ENCODE results near the gene PSMB11.

PSMB11 gene

DNA sequence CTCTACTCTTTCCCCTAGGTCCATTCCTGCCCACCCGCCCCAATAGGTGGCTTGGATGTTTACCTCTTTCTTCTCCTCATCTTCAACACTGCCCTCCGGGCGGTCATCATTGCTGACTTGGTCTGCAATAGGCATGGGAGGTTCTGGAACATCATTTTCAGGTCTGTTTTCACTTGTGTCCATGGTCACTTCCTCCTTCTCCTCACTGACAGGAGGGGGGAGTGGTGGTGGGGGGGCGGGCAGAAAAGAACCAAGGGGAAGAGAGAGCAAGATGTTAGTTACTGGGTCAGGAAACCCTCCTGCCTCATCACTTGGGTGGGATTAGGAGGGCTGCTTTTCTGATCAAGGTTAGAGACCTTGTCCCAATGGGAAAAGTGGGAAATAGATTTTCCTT lies 27.4 kb downstream of the PSMB11 start:
- H2AFZ ChIP-seq: no peak overlapping the region
- H3K36me3 ChIP-seq (ENCODE audit: control insufficient read depth, insufficient read depth, low read length): no peaks in the 10 kb centered on the region
- TF ChIP-seq, protein P1, sequence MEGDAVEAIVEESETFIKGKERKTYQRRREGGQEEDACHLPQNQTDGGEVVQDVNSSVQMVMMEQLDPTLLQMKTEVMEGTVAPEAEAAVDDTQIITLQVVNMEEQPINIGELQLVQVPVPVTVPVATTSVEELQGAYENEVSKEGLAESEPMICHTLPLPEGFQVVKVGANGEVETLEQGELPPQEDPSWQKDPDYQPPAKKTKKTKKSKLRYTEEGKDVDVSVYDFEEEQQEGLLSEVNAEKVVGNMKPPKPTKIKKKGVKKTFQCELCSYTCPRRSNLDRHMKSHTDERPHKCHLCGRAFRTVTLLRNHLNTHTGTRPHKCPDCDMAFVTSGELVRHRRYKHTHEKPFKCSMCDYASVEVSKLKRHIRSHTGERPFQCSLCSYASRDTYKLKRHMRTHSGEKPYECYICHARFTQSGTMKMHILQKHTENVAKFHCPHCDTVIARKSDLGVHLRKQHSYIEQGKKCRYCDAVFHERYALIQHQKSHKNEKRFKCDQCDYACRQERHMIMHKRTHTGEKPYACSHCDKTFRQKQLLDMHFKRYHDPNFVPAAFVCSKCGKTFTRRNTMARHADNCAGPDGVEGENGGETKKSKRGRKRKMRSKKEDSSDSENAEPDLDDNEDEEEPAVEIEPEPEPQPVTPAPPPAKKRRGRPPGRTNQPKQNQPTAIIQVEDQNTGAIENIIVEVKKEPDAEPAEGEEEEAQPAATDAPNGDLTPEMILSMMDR (IDR thresholded peaks at IDR 0.05): no peak
- no peak overlapping the region for H3K9ac ChIP-seq
- H3K27me3 ChIP-seq (ENCODE audit: control insufficient read depth, insufficient read depth, low read length): no peaks in the 10 kb centered on the region
- H3K4me1 ChIP-seq: peaks cover 24% of the 10 kb centered on the region
- H3K4me3 ChIP-seq (ENCODE audit: low read depth, low read length): no peak overlapping the region
- H3K9me3 ChIP-seq (ENCODE audit: control insufficient read depth, low read length): no peaks in the 10 kb centered on the region
- no peak overlapping the region for H3K27ac ChIP-seq
- peaks cover 8% of the 10 kb centered on the region for H3K79me2 ChIP-seq
- no peak overlapping the region for H3K4me2 ChIP-seq (ENCODE audit: low read length)

DNA sequence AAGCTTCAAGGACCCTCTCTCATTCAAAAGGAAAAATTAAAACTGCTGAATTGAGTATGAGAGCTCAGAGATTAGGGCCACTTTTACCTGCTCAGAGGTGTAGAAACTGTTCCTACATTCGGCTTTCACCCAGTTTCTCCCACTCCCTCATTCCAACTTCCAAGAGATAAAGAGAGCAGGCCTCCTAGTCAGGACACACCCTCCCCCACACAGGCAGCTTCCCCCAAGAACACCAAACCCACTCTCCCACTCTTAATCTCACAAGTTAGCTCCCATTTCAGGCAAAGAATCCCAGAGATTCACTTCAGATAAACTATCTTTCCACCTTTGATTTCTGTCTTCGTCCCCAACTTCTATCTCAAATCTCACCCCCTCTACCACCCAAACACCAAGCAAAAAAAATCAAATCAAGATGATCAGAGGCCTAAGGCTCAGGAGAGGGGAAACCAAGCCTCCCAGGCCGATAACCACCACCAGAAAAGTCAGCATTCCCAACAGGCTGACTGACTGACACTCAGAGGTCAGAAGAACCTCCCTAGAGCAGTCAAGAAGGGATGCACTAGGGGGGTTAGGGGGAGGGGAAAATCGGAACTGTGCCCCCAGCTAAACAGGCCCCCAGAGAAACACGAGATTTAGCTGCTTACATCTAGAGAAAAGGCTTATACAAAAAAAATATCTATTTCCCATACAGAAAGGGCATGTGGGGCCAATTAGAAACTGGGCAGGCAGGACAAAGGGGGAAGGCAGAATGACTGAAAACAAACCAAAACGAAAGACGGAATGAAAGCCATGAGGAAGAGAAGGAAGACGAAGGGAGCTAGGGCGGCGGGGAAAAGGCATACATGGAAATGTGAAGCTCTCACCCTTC lies 28.5 kb downstream of the PSMB11 start:
- Histone ChIP-seq H3K9me3 (ENCODE audit: control insufficient read depth, low read length) (no peaks in the 10 kb centered on the region), H2AFZ (no peak overlapping the region), H3K27me3 (ENCODE audit: control insufficient read depth, insufficient read depth, low read length) (no peaks in the 10 kb centered on the region), H3K4me2 (ENCODE audit: low read length) (peak overlapping the region; percentile 85), H3K27ac (peak overlapping the region; percentile 85), H3K4me1 (peaks cover 24% of the 10 kb centered on the region), H3K36me3 (ENCODE audit: control insufficient read depth, insufficient read depth, low read length) (no peaks in the 10 kb centered on the region), H3K9ac (no peak overlapping the region), H3K4me3 (ENCODE audit: low read depth, low read length) (peak overlapping the region; percentile 70), H3K79me2 (peaks cover 8% of the 10 kb centered on the region)
- TF ChIP-seq, protein P1 (IDR thresholded peaks at IDR 0.05): no peak

DNA sequence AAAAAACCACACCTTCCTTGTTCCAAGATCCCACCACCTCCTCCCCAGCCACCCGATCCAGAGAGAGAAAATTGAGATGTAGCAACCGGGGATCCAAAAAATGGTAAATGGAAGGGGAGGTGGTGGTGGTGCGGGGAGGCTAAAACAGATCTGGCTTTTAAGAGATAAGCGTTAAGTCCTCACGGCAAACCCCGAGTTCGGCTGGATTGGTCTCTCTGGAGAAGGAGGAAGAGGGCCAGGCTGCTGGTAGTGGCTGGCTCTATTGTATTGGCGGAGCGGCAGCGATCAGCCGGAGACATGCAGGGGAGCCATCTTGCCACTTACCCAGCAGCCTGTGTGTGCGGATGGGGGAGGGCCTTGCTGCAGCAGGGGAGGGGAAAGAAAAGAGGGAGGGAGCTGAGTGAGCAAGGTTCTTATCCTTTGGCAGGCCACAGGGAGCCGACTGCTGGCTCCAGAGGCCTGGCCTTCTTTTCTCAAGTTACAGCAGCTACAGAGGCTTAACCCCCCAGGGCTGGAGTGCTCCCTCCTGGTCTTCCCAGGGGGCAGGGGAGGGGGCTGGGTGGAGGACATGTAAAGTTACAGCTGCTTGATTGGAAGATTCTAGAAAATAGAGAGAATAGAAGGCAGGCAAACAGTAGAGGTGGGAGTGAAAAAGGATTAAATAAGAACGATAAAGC lies 29.4 kb downstream of the PSMB11 start:
- H3K79me2 ChIP-seq: peaks cover 5% of the 10 kb centered on the region
- H3K36me3 ChIP-seq (ENCODE audit: control insufficient read depth, insufficient read depth, low read length): no peaks in the 10 kb centered on the region
- H3K4me3 ChIP-seq (ENCODE audit: low read depth, low read length): peak overlapping the region; percentile 70
- TF ChIP-seq, protein P1 (IDR thresholded peaks at IDR 0.05): no peak
- H3K4me1 ChIP-seq: peaks cover 24% of the 10 kb centered on the region
- H3K9ac ChIP-seq: no peak overlapping the region
- H3K27me3 ChIP-seq (ENCODE audit: control insufficient read depth, insufficient read depth, low read length): no peaks in the 10 kb centered on the region
- H3K27ac ChIP-seq: peak overlapping the region; percentile 85
- peak overlapping the region; percentile 74 for H2AFZ ChIP-seq
- H3K9me3 ChIP-seq (ENCODE audit: control insufficient read depth, low read length): no peaks in the 10 kb centered on the region
- H3K4me2 ChIP-seq (ENCODE audit: low read length): peak overlapping the region; percentile 85

DNA sequence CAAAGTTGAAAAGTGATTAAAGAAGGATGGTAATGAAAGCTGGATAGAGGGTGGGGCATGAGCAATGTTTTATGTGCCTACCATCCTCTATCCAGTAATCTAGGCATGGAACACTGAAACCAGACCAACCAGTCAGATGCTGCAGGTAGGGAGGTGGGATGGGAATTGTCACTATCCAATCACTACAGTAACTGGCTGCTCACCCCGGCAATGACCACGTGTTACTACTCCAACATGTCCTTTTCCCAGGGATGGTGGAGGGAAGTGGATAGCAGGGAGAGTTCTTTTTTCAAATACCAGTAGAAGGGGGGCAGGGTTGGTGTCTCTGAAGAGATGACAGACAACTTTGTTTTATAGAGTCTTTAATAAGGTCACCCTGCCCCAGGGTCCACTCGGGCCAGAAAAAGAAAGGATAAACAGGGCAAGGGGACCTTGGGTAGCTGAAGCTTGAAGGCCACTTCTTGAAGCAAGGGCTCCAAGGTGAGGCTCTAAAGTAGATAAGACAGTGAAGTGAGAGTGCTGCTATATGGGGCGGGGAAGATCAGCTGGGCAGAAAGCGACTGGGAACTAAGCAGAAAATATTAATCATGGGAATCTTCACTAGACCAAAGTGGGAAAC lies 30.0 kb downstream of the PSMB11 start:
- Histone ChIP-seq H3K4me3 (ENCODE audit: low read depth, low read length) (peak overlapping the region; percentile 70), H3K36me3 (ENCODE audit: control insufficient read depth, insufficient read depth, low read length) (no peaks in the 10 kb centered on the region)

More for the DNA sequence above, 30.0 kb downstream of the PSMB11 start:
- H3K4me1 ChIP-seq: peaks cover 24% of the 10 kb centered on the region
- TF ChIP-seq, protein P1 (IDR thresholded peaks at IDR 0.05): no peak
- H2AFZ ChIP-seq: no peak overlapping the region
- peaks cover 3% of the 10 kb centered on the region for H3K79me2 ChIP-seq
- peak overlapping the region; percentile 85 for H3K27ac ChIP-seq
- no peak overlapping the region for H3K9ac ChIP-seq
- no peaks in the 10 kb centered on the region for H3K27me3 ChIP-seq (ENCODE audit: control insufficient read depth, insufficient read depth, low read length)
- H3K9me3 ChIP-seq (ENCODE audit: control insufficient read depth, low read length): no peaks in the 10 kb centered on the region
- peak overlapping the region; percentile 85 for H3K4me2 ChIP-seq (ENCODE audit: low read length)

Data from parathyroid adenoma (tissue), 2 donors.